Limb (tissue), 2 donors: ENCODE results near the gene PCNX3.
A peak's percentile ranks its signal among the peaks of the same experiment; 100 is the strongest.
"Not testable (repeated sequence)": the region's sequence is repeated elsewhere in the genome, so short reads cannot be mapped to it uniquely, and the experiment has no call there.

Source experiments
- DNase-seq, 2 donors: peaks; one replicate each; pipeline ENCODE4 v3.0.0-alpha.2; 2016; ENCODE audit errors: extremely low spot score in 2 of 2

PCNX3 gene

DNA sequence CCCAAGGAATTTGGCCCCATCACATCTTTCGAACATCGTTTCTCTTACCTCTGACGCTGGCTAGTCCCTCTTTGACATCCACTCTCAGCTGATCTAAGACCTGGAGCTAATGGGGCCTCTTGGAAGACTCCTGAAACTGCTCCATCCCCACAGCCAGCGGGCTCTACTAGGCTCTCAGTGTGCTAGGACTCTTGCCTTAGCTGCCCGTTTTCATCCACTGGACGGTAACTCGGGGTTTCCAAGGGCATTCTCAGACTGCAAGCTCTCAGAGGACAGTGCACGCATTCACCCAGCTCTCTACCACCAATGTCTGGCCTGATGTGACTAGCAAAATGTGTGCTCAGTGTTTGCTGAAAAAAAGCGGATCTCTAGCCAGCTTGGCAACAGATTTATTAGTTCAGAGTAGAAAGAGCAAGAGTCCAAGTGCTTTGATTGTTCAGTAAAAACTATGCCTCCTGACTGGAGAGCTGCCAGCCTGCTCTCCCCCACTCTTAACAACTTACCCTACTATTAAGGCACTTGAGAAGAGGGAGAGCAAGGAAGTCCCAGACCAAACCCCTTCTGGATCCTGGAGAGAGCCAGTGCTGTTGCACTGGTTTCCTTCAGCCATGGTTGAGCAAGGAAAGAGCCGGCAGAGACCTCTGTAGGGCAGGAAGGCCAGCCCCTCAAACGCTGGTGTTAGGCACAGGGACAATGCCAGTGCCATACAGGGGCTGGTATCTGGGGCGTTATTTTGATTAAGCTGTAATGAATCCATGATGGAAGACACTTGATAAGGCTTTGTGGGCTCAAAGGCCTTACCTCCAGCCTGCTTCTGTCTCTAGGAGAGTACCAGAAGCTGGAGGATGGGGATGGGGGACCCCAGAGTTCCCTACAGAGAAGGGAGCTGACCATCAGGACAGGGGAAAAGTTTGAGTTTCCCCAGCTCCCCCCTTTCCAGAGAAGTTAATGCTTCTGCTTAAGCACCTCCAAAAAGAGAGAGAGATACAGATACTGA is 38.0 kb downstream of the PCNX3 start:
- peak in 1 of 2 donors; percentile 26 for DNase-seq

DNA sequence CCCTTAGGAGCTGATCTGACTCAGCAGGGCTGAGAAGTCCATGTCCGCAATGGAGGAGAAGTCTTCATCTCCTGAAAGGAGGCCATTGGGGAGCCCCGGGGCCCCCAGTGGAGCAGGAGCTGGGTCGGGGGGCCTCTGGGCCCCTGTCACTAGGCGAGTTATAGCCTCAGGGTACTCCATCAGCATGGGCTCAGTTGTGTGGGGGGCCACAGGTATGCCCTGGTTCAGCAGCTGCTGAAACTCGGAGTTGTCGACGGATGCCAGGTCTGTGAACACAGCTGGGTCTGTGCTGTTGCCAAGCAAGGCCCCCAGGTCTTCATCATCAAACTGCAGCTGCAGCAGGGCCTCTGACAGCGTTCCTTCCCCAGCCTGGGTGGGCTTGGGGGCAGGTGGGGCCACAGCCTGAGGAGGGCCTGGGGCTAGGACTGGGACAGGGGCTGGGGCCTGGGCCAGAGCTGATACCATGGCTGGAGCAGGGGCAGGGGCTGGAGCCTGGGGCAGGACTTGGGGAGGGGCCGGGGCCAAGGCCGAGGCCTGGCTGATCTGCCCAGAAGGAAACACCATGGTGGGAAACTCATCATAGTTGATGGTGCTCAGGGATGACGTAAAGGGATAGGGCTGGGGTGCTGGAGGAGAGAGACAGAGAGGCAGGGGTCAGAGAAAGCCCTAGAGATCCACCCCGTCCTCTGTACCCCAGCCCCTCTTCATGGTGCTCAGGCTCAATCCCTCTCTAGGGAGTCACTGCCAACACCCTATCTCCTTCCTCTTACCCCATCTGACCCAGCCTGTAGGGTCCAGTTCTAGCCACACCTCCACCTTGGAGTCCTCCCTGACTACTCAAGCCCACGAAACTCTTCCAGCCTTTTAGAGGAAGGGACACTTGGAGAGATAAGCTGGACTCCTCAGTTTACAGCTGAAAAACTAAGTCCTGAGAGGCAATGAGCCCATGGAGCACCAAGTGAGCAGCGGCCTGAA is 39.1 kb downstream of the PCNX3 start:
- peak in 1 of 2 donors; percentile 34 for DNase-seq

DNA sequence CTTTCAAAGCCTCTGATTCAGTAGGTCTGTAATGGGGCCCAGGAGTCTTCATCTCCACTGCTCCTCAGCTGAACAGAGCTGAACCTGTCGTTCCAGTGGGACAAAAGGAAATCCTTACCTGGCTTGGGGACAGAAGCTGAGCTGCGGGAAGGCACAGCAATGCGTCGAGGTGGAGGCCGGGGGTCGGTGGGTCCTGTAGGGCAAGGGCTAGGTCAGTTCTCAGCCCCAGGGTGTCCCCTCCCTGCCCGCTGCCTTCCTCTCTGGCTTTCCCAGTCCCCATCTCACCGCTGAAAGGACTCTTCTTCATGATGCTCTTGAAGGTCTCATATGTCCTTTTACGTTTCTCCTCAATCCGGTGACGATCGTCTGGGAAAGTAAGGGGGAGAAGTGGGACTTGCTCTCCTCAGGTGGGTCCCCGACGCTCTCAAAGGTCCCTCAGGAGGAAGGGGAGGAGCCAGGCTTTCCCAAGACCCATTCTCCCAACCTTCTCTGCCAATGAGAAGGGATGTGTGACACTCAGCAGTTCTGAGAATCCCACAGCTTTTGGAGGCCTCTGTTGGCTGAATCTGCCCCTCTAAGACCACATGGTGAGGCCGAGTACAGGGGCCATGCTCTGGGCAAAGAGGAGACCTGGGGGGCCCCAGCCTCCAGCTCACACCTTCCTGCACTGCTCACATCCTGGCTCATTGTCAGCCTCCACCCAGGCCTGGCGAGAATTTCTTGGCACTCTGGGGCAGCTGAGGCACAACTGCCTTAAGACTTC is 40.2 kb downstream of the PCNX3 start:
- DNase-seq = peak in 1 of 2 donors; percentile 19

DNA sequence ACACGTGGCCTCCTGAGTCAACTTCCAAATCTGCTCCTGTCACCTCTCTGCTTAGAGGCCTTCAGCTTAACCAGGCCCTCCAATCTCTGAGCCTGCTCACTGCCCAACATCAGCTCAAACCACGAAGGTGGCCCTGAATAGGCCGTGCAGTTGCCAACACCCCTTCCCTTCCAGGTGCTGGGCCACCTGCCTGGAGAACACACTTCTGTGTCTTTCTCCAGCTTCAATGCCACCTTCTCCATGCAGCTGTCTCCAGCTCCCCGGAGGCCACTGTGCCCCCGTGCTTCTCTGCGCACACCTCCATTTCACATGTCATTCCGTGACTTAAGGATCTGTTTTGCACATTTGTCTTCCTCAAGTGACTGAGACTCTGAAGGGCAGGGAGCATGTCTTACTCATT is 41.9 kb downstream of the PCNX3 start:
- no peak for DNase-seq

DNA sequence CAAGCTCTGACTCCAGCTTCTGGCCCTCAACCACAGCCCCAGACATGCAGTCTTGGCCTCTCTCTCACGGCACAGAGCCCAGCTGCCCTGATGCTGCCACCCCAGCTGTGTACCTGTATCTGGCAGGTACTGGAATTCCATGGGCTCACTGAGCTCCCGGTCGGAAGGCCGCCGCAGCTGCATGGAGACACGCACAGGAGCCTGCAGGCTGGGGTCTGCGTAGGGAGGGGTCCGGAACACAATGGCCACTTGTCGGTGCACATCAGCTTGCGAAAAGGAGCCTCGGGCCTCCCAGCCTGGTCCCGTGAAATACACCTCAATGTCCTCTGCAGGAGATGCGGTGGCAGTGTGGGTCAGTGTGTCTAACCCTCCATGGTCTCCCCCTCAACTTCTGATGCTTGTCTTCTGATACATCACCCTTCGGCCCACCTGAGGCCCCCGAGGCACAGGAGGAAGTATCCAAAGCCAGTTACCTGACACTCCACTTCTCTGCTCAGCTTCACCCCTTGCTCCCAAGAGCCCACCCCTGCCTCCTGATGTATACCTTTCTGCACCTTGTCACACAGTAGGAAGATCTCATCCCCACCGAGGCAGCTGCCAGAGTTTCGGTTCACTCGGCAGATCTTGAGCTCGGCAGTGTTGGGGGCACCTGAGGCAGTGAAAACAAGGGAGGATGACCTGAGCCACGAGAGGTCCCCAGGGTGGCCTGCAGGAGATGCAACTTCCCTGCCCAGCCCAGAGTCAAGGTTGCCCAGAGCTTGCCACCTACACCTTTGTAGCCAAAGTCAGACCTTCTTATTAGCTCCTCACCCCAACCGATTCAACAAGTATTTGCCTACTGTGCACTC is 42.8 kb downstream of the PCNX3 start:
- no peak for DNase-seq

DNA sequence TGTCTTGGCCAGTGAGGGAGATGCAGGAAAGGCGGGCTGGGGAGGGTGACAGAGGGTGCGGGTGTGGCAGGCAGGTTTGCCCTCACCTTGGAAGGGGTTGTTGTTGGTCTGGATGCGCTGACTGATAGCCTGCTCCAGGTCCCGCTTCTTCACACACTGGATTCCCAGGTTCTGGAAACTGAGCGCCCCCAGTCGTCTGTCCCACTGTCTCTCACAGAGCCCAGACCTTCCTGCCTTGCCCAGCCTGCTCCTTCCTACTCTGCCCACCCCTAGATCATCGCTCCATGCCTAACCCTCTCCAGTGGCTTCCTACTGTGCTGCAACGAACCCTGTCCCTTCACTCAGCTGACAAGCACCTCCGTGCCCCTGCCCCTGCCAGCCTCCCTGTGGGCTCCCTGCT is 44.5 kb downstream of the PCNX3 start:
- no peak for DNase-seq

DNA sequence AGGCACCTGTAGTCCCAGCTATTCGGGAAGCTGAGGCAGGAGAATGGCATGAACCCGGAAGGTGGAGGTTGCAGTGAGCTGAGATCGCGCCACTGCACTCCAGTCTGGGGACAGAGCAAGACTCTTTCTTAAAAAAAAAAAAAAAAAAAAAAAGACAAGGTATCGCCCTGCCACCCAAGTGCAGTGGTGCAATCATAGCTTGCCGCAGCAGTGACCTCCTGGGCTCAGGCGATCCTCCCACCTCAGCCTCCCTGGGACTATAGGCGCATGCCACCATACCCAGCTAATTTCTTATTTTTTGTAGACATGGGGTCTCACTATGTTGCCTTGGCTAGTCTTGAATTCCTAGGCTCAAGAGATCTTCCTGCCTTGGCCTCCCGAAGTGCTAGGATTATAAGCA is 45.3 kb downstream of the PCNX3 start:
- DNase-seq = not testable (repeated sequence)

DNA sequence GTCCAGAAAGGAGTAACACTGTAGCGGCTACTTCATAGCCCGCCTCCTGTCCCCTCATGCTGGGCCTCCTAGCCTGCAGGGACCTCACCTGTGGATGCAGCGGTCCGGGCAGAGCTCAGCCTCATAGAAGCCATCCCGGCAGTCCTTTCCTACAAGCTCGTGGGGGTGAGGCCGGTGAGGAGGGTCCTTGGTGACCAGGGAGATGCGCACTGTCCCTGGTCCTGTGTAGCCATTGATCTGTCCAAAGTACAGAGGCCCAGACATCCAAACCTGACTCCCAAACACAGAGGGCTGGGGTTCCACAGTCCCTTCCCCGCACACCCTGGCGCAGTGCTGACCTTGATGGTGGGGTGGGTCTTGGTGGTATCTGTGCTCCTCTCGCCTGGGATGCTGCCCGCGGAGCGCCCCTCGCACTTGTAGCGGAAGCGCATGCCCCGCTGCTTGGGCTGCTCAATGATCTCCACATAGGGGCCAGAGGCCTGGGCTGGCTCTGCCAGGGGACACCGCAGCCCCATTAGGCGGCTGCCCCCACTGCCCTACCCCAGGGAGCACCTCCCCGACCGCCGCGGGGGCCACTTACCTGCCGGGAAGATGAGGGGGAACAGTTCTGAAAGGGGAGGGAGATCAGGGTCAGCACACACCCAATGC is 46.1 kb downstream of the PCNX3 start:
- DNase-seq = peak in 1 of 2 donors; percentile 39

DNA sequence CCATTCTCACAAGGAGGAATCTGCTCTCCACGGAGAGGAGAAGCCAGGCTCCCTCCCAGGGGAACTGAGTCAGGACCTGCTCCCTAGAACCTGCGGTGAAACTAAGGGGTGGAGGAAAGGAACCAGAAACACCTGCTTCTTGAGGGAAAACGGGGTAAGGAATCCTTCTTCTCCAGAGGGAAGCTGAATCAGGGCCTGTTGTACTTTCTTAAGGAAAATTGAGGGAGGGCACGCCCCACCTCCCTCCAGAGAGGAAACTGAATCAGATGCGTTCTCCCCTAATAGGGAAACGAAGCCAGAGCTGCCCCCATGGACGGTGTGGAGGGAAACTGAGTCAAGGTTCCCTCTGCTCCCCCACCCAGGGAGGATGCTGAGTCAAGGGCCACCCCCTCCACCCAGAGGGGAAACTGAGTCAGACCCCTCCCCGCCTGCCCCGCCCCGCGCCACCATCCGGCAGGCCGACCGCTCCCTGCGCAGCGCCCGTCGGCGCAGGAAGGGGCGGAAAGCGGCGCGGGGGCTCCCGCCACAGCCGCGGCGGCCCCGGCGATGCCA is 46.7 kb downstream of the PCNX3 start:
- no peak for DNase-seq

DNA sequence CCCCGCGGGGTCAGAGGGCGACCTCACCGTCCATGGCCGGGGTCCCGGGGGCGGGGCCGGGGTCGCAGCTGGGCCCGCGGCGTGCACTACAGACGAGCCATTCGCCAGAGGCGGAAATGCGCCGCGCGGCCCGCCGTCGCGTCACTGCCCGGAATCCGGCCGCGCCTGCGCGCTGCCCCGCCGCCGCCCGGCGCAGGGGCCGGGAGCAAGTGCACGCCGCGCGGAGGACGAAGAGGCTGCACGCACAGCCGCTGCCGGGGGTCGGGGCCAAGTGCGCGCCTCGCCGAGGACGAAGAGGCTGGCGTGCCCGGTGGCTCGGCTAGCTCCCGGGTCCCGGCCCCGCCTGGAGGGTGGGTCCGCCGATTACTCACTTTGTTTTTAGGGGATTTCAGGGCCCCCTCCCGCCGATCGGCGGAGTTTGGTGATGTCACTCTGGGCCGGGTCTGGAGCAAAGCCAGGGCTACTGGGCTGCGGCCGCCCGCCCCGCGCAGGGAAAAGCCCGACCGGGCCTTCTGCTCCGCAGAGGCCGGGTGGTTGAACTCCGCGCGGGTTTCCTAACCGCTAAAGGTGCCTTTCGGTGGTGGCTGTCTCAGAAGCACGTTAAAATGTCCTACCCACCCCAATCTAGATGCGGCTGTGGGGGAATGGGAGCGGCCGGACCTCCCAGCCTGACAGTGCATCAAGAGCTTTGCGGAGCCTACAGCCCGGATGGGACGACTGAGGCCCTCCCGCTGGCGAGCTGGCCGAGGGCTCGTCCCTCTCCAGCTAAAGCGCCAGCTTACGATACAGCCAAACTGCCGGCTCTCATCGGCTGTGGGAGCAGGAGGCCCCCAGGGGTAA is 47.4 kb downstream of the PCNX3 start, which contains the start of gene RELA:
RELA (minus strand) TSS at position 118 of the 840 bp plus-strand sequence; CDS start at position 34, 84 bp downstream.
- peak; percentile 94 to 96 for DNase-seq

DNA sequence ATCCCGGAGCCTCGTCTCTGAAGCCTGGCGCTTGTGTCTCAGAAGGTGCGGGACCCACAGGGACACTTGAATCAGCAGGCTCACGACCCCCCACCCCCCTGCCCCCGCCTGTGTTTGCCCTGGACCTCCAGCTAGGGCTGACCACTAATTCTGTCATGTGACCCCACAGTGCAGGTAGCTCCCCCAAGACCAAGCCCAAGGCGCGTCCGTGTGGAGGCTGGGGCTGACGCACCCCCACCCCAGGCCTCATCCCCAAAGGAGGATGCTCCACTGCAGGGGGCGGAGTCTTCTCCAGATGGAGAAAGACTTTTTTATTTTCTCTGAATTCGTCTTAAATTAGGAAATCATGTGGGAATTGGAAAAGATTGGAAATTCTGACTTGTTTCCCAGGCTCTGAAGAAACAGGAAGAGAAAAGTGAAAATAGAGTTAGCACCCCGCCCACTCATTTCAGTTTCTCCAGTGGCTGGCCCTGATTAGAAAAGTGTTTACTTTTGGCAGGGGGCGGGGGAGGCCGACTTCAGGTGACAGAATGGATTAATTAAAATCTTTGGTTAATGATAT is 48.1 kb downstream of the PCNX3 start:
- peak in 1 of 2 donors; percentile 68 for DNase-seq

DNA sequence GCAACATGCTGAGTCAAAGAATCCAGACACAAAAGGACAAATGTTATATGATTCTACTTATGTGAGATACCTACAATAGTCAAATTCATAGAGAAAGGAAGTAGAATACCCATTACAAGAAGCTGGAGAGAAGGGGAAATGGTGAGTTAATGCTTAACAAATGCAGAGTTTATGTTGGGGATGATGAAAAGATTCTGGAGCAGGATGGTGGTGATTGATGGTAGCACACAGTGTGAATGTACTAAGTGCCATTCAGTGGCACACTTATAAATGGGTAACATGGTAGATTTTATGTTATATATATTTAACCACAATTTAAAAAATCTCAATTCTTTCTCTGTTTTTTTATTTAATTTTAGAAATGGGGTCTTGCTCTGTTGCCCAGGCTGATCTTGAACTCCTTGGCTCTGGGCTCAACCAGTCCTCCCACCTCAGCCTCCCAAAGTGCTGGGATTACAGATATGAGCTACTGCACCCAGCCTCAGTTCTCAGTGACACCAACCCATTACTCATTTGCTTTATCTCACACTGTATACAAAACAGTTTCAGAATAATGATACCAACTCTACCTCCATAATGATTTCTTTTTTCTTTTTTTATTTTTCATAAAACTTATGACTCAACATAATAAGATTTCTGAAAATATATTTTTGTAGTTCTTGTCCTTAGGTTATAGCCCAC is 56.7 kb downstream of the PCNX3 start:
- DNase-seq = no peak

DNA sequence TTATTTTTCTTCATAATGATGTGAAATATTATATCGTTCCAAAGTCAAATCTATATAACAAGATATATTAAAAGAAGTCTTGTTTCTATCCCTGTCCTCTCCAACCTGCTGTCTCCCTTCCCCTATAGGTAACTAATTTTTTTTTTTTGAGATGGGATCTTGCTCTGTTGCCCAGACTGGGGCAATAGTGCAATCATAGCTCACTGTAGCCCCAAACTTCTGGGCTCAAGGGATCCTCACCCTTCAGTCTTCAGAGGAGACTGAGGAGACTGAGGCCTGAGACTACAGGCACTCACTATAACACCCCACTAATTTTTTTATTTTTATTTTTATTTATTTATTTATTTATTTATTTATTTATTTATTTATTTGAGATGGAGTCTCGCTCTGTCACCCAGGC is 57.4 kb downstream of the PCNX3 start:
- DNase-seq = no peak

DNA sequence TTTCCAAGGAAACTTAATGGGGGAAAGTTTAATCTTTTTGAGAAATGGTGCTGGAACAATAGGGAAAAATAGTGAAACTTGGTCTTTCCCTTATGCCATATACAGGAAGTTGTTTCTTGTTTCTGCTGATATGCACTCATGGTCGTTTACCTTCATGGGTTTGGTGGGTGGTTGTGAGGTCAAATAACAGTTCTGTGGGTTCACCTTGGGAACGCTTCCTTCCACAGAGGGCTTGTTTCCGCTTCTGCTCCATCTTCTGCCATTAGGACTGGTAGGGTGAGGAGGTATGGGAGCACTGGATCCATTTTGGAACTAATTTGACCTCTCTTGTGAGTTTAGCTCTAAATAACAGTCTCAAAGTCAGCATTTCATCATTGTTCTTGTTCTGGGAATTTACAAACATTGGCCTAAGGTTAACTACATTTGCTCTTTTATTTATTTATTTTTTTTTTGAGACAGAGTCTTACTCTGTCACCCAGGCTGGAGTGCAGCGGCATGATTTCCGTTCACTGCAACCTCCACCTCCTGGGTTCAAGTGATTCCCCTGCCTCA is 64.7 kb downstream of the PCNX3 start:
- no peak for DNase-seq

DNA sequence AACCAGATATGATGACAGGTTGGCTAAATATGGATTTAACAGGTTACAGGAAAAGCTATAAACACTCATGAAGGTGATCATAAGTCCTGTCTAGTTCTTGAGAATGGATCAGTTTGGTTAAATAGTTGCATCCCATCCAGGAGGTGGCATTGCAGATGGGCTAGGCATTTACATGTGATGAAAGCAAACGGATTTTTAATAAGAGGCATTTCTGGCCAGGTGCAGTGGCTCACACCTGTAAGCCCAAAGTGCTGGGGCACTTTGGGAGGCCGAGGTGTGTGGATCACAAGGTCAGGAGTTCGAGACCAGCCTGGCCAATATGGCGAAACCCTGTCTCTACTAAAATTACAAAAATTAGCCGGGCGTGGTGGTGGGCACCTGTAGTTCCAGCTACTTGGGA is 67.9 kb downstream of the PCNX3 start:
- DNase-seq = not testable (repeated sequence)

DNA sequence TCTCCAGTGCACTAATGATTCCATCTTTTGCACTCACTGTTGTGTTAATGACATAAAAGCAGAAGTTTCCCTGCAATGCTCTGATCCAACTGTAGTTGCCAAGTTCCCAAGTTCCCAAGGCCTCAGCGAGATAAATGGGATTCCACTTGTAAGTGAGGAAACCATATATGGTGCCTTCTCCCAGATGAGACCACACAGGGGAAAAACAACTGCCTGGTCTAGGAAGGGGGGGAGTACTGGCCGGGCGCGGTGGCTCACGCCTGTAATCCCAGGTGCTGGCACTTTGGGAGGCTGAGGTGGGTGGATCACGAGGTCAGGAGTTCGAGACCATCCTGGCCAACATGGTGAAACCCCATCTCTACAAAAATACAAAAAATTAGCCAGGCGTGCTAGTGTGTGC is 70.4 kb downstream of the PCNX3 start:
- DNase-seq = no peak
